Ascending aorta (tissue), 2 donors: Measurements from ENCODE around the gene HERC3. TPM values are rescaled to one million over a fixed set of nuclear protein-coding genes. Genes with fewer than 3 reads are reported as not detected.
A peak's percentile ranks its signal among the peaks of the same experiment; 100 is the strongest.

Experiments
- DNase-seq, 2 donors: peaks; one replicate each; pipeline ENCODE4 v3.0.0-alpha.2; 2019; ENCODE audit warnings: low spot score in 2 of 2
- H3K27ac ChIP-seq, 2 donors: fragments of 200-600 bp; sonication (generic); one replicate each; pipeline ENCODE4 v1.5.1; 2016 to 2017; ENCODE audit warnings: mild to moderate bottlenecking in 1 of 2
- H3K27me3 ChIP-seq: fragments of 200-600 bp; sonication (generic); one replicate; pipeline ENCODE4 v1.5.1; 2017
- H3K36me3 ChIP-seq, 2 donors: fragments of 200-600 bp; sonication (generic); one replicate each; pipeline ENCODE4 v1.5.1; 2016
- H3K4me1 ChIP-seq, 2 donors: fragments of 200-600 bp; sonication (generic); one replicate each; pipeline ENCODE4 v1.5.1; 2016 to 2017; ENCODE audit warnings: mild to moderate bottlenecking in 1 of 2
- H3K4me3 ChIP-seq, 2 donors: fragments of 200-600 bp; sonication (generic); one replicate each; pipeline ENCODE4 v1.5.1; 2016 to 2017; ENCODE audit warnings: mild to moderate bottlenecking in 1 of 2
- H3K9me3 ChIP-seq, 2 donors: fragments of 200-600 bp; sonication (generic); one replicate each; pipeline ENCODE4 v1.5.1; 2016
- CTCF ChIP-seq, 3 experiments: fragments of 200-600 bp in 2 of 3; fragments of 450-650 bp in 1 of 3; sonication (generic) in 2 of 3; IDR thresholded peaks; one replicate each; pipeline ENCODE4 v1.5.1; 2016 to 2019; ENCODE audit warnings: antibody characterized with exemption in 3 of 3, mild to moderate bottlenecking in 1 of 3, moderate library complexity in 1 of 3
- intact Hi-C: fragments of 100-400 bp; cut with DNase I; formaldehyde crosslinking; loops from one replicate; pipeline ENCODE4 v1.15.1; 2023
- total RNA-seq: library from RNA; depleted of rRNA; stranded (reverse); fragments of >200 nt; gene quantifications from one replicate; pipeline ENCODE4 v1.1.0, GENCODE V29; 2016

The HERC3 gene
- total RNA-seq, 1 donor from 2014 or later = 16.2 TPM

- peaks cover 10 to 17% of the 10 kb centered on the region in 2 donors for H3K4me1 ChIP-seq
- H3K4me3 ChIP-seq = no peak overlapping the region
- peaks cover 6 to 16% of the 10 kb centered on the region in 2 donors for H3K36me3 ChIP-seq
- TF ChIP-seq CTCF (IDR thresholded peaks at IDR 0.05) = no peak
- H3K27me3 ChIP-seq = no peaks in the 10 kb centered on the region
- intact Hi-C loops = no loop called here
- peaks cover 0 to 15% of the 10 kb centered on the region in 2 donors for H3K9me3 ChIP-seq
- no peak for DNase-seq
- no peak overlapping the region for H3K27ac ChIP-seq
Measured at GRCh38 chr4:88718098-88718497, 125.8 kb downstream of the HERC3 start.

GRCh38 chr4:88719381-88719780, 127.1 kb downstream of the HERC3 start:
- DNase-seq = no peak
- Histone ChIP-seq H3K9me3 (peaks cover 0 to 15% of the 10 kb centered on the region in 2 donors), H3K4me3 (no peak overlapping the region), H3K27me3 (no peaks in the 10 kb centered on the region), H3K4me1 (peaks cover 10 to 22% of the 10 kb centered on the region in 2 donors), H3K27ac (no peak overlapping the region), H3K36me3 (peaks cover 6 to 16% of the 10 kb centered on the region in 2 donors)
- TF ChIP-seq CTCF (IDR thresholded peaks at IDR 0.05) = no peak
- intact Hi-C loops = no loop called here

GRCh38 chr4:88720451-88721428, 128.5 kb downstream of the HERC3 start:
- Histone ChIP-seq H3K9me3 (peaks cover 0 to 15% of the 10 kb centered on the region in 2 donors), H3K4me1 (peaks cover 10 to 29% of the 10 kb centered on the region in 2 donors), H3K27me3 (no peaks in the 10 kb centered on the region), H3K4me3 (no peak overlapping the region), H3K36me3 (peaks cover 6 to 16% of the 10 kb centered on the region in 2 donors), H3K27ac (peak overlapping the region; percentile 65 to 75)
- TF ChIP-seq CTCF (IDR thresholded peaks at IDR 0.05) = no peak
- DNase-seq = no peak
- intact Hi-C loops = loop anchor here (5.0 kb wide), 1 partner anchor 107 kb away; no protein-coding TSS in a partner anchor

GRCh38 chr4:88722276-88722780, 130.0 kb downstream of the HERC3 start:
- H3K36me3 ChIP-seq = peaks cover 12 to 19% of the 10 kb centered on the region in 2 donors
- intact Hi-C loops = loop anchor here (5.0 kb wide), 1 partner anchor 105 kb away; no protein-coding TSS in a partner anchor
- peaks cover 0 to 8% of the 10 kb centered on the region in 2 donors for H3K9me3 ChIP-seq
- peak overlapping the region; percentile 31 to 65 for H3K27ac ChIP-seq
- H3K27me3 ChIP-seq = no peaks in the 10 kb centered on the region
- H3K4me1 ChIP-seq = peaks cover 10 to 29% of the 10 kb centered on the region in 2 donors
- no peak overlapping the region for H3K4me3 ChIP-seq
- no peak for DNase-seq
- no peak for TF ChIP-seq CTCF (IDR thresholded peaks at IDR 0.05)

DNA sequence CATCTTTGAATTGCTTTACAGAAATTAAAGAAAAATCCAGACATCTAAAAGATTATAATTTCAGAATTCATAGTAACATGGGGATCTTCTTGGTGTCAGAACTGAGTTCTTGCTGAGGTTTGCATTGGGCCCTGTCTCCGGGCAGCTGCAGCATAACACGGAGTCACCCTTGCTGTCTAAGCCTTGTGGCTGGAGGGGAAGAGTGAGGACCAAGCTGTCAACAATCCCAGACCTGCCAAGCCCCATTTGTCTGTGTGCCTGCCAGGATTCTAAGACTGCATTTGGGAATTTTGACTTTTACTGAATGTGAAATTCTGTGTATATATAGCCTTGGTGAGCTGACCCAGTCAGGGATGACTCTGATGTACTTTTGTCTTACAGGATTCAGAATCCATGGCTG, 130.5 kb downstream of the HERC3 start:
- intact Hi-C loops = loop anchor here (5.0 kb wide), 1 partner anchor 104 kb away; no protein-coding TSS in a partner anchor
- no peak for TF ChIP-seq CTCF (IDR thresholded peaks at IDR 0.05)
- peak overlapping the region; percentile 3 to 31 for H3K27ac ChIP-seq
- H3K9me3 ChIP-seq = peaks cover 0 to 3% of the 10 kb centered on the region in 2 donors
- DNase-seq = no peak
- no peaks in the 10 kb centered on the region for H3K27me3 ChIP-seq
- H3K4me1 ChIP-seq = peaks cover 10 to 29% of the 10 kb centered on the region in 2 donors
- H3K4me3 ChIP-seq = no peak overlapping the region
- peaks cover 17 to 19% of the 10 kb centered on the region in 2 donors for H3K36me3 ChIP-seq
